HK-2 (cell line): ENCODE data around the gene RHOH.
"Not testable (repeated sequence)": the region's sequence is repeated elsewhere in the genome, so short reads cannot be mapped to it uniquely, and the experiment has no call there.

ENCODE experiments used
- DNase-seq: peaks from one replicate; pipeline ENCODE4 v3.0.0-alpha.2; 2018; ENCODE audit not compliant: unreplicated experiment

Gene RHOH, protein sequence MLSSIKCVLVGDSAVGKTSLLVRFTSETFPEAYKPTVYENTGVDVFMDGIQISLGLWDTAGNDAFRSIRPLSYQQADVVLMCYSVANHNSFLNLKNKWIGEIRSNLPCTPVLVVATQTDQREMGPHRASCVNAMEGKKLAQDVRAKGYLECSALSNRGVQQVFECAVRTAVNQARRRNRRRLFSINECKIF

DNA sequence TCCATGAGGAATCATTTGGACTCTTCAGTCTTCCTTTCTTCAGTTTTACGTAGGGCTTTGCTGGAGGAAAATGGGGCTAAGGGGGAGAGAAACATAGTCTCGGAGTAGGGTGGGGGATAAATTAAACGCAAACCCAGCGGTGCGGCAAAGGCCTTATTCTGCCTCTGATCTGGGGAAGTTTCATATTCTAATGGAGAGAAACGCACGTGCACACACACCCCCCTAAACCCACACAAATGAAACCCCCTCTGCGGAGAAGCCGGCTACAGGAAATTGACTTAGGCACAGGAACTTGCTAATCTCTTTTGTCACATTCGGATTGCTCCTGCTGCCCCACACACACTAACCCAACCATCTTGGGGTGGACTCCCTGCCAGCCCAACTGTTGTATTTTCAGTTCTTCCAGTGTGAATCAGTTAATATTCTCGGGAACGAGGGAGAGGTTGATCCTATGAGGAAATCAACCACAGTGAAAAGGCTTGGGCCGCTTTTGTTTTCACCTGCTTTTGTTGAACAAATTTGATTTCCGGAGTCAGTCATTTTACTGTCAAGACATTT is at the start of gene RHOH:
Gene RHOH, plus strand, starts transcription at position 308 of the 558 bp plus-strand sequence. CDS start 46,356 bp downstream, outside the sequence.
- no peak for DNase-seq

DNA sequence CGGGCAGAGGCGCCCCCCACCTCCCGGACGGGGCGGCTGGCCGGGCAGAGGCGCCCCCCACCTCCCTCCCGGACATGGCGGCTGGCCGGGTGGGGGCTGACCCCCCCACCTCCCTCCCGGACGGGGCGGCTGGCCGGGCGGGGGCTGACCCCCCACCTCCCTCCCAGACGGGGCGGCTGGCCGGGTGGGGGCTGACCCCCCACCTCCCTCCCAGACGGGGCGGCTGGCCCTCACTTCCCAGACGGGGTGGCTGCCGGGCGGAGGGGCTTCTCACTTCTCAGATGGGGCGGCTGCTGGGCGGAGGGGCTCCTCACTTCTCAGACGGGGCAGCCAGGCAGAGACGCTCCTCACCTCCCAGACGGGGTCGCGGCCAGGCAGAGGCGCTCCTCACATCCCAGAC is 49.3 kb upstream of the RHOH start:
- DNase-seq = not testable (repeated sequence)

DNA sequence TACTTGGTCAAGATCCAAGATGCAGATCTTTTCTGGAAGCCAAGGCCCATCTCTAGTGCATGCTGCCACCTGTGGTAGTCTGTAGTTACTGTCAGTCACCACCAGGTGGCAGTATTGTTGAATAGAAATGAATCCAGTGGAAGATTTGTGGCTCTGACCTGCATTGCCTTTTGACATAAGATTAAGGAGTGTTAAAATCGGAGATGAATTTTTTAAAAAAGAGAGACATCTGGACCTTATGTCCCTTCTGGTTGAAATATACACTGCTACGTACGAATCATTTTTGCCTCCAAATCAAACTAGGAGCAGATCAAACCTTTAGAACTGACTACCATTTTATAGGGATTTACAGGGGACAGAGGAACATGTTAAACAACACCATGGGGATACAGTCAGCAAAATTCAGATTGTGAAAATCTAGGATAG is 46.9 kb upstream of the RHOH start:
- DNase-seq = peak; percentile 56

DNA sequence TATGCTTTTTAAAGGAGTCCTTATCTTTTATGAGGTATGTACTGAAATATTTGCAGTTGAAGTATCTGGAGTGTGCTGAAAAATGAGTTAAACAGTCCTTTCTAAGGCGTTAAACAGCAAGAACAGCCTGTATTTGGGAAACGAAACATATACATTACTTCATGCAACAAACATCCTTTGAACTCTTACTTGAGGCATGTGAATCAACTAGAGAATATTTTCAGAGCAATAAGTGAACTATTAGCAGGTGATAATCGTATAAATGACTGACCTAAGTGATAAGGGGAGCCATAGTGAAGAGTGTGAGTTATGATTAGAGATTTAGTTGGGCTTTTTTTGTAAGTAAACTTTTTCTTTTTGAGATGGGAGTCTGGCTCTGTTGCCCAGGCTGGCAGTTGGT is 45.9 kb upstream of the RHOH start:
- DNase-seq = no peak

DNA sequence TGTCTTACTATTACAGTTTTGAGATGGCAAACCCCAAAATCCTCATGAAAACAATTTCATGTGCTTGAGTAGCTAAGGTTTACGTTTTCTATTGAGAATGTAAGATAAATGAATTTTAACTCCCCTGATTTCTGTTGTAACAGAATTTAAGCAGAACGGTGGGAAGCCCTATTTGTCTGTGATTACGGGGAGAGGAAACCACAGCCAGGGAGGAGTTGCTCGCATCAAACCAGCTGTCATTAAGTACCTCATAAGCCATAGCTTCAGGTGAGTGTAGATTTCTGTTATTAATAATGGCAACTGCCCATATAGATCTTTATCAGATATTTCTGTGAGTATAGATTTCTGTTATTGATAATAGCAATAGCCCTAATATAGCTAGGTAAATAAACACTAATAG is 44.2 kb upstream of the RHOH start:
- no peak for DNase-seq

DNA sequence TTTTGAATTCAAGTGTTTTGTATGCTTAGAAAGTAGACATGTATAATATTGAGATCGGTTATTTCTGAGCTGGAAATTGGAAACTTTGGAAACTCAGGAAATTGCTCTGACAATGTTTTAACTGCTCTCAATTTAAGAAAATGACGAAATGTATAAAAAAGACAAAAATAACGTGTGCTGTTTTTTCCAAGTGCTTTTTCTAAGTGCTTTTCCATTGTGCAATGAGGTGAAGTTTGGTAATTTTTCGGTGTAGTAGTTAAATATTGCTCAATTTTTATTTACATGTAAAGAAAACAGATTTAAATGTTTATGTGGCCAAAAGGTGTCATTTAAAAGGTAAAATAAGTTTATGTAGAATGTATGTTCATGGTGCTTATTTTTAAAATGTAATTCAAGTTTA is 39.4 kb upstream of the RHOH start:
- DNase-seq = no peak

DNA sequence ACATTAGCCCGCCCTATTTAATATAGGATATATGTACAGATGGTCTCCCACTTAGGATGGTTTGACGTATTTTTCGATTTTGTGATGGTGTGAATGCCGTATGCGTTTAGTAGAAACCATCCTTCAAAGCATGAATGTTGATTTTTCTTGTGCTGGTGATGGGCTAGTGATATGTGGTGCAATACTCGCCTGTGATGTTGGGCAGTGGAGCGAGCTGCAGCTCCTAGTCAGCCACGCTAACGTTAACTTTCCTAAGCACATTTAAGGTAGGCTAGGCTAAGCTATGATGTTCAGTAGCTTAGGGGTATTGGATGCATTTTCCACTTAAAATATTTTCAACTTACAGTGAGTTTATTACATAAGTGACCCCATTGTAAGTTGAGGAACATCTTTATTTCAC is 36.6 kb upstream of the RHOH start:
- no peak for DNase-seq

DNA sequence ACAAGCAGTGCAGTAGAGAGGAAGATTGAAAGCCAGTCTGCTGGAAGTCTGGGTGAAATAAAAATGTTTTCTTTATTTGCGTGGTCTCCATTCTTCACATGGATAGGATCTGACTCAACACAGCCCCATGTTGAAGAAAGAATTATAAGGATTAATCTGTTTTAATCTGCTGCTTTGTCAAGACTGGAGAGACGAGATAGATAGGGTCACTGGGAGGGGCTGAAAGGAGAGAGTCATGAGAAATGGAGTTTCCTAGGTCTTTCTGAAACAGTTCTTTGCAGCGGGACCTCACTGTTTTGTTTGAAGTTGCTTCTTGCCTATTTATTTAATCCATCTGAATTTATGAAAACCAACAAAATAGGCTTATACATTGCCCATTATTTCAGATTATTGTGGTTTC is 32.4 kb upstream of the RHOH start:
- DNase-seq = no peak

DNA sequence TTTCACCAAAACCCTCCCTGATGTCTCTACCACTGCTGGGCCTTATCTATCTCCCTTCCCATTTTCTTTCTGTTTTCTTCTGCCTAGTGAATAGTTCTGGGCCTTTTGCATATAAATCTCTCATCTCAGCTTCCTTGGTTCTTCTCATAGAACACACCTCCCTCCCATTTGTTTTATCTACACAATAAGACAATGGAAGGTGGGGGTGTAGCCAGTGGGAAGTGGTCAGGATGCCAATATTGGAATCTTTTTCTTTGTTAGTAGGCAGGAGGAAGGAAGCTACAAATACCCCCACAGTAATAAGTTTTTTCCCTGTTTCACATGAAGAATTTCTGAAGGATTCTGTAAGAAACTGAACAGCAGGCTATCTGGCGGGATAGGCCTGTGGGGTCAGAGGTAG is 30.9 kb upstream of the RHOH start:
- no peak for DNase-seq

DNA sequence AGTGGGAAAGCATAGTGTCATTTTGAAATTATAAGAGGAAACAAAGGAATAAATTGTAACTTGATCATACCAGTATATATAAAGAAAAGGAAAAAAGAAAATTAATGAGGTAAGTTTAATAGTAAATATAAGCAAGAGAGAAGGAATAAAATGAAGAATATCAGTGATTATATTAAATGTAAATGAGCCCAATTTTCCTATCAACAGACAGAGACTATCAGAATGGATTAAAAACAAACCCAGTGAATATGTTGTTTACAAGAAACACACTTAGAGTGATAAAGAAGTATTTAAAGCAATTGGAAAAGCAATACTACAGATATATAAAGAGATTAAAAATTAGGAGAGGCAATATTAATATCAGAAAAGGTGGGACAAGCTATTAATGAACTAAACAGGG is 28.8 kb upstream of the RHOH start:
- DNase-seq = no peak

DNA sequence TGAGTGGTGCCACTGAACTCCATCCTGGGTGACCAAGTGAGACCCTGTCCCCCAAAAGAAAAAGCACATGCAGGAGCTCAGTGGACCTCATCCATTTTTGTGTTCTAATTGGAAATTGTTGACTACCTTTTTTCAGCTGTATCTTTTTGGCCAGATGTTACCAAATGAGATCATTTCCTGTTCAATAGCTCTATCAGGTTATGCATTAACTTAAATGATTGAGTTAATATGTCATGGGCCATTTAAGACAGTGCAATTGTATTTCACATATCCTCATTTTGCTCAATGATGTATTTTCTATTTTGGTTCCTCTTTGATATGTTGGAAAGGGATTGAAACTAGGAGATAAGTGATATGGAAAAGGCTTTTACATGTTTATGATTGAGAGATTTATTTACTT is 26.2 kb upstream of the RHOH start:
- DNase-seq = no peak

DNA sequence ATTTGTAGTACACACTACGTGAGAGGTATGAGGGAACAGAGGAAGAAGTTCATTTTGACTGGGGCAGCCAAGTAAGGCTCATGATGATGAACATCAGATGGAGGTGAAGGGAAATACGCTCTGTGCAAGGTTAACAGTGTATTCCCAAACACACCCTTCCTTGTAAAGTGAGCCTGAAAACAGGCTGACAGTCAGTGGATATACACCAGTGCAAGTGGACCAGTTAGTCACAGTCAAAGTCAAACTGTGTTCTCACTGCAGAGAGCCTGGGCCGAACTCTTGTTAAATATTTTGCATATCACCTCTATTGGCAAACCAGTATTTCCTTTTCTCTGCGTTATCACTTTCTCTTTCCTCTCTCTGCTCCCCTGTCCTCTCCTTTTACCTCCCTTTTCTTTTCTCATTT is 23.4 kb upstream of the RHOH start:
- no peak for DNase-seq

DNA sequence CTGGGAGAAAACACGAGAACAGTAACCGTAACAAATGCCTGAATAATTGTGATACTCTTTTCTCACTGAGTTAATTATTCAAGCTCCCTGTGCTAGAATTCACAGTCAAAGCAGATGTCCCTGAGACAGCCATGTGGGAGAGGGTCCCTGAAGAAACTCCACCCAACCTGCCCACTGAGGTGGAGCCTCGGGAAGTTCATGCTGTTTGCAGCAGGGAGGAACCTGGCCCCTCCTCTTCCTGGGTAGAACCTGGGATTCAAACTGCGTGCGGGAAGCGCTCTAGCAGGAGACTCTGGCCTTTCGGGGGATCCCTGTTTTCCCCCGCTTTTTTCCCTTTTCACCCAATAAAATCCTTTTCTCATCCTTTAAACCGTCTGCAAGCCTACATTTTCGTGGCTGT is 20.2 kb upstream of the RHOH start:
- DNase-seq = no peak

DNA sequence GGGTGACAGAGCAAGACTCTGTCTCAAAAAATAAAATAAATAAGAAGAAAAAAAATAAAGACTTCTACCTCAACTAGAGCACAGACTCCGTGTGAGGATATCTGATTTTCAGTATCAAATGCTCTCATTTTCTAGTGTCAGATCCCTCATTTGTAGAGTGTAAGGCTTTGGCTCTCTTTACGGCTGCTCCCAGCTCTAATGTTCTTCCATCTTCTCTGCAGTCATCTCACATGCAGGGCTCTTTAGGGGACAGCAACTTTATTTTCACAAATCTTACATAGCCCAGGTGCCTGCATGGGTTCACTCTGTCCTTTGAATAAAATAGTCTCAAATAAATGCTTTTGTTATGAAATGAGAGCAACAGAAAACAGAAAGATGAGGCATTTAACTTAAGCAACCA is 19.2 kb upstream of the RHOH start:
- DNase-seq = no peak

DNA sequence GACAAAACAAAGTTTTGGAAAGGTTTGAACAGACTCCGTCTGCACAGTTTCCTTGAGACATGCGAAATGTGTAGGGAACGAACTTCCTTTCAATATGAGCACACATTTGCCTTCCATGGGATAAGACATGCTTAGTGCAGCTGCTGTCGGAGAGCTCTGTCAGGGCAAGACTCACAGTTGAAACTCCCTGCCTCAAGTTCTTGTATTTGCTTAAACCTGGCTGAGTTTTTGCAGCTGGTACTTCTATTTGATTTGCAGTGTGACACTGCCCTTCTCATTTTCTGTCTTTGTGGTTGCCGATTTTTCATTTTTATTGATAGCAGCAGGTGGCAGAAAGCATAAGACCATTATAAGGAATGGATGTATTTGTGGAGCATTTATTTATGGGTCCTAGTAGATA is 18.2 kb upstream of the RHOH start:
- no peak for DNase-seq

DNA sequence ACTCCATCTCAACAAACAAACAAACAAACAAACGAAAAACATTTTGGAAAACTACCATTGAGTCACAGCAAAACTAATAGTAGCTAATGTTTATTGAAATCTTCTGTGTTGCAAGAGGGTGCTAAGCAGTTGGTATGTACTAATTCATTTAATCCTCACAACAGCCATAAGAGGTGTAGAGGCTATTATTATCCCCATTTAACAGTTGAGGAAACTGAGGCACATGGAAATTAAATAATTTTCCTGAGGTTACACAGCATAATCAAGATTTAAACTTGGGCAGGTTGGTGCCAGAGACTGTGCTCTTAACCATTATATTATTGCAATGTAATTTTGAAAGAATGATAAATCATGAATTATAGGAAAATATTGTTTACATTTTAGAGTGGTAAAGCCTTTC is 17.5 kb upstream of the RHOH start:
- no peak for DNase-seq

DNA sequence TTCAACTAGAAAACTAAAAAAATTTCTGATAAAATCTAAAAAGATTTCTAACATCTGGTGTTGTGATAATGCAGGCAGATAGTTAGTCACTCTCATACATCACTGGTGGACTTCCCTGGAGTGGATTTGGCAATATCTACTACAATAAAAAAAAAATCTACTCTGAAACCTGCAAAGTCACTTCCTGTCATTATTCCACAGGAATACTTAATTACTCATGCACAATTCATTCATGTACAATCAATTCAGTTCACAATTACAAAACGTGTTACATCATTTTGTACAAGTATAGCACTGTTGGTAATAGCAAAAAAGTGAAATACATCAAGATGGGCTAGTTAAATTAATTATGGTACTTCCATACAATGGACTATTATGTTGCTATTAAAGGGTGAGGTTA is 16.5 kb upstream of the RHOH start:
- no peak for DNase-seq

DNA sequence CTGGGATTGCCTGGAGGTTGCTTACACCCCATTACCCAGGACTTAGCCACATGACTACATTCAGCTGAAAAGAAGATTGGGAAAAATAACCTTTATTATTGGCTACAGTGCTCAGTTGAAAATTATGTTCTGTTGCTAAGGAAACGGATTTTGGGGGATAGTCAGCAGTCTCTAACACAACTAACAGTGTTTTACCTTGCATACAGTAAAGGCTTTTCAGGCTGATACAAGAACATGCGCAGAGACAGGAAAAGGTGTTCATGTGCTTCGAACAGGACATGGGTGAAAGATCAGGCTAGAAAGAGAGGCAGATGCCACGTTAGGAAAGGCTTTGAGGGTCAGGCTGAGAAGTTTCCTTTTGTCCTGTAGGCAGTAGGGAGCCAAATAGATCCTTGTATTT is 14.8 kb upstream of the RHOH start:
- DNase-seq = no peak

DNA sequence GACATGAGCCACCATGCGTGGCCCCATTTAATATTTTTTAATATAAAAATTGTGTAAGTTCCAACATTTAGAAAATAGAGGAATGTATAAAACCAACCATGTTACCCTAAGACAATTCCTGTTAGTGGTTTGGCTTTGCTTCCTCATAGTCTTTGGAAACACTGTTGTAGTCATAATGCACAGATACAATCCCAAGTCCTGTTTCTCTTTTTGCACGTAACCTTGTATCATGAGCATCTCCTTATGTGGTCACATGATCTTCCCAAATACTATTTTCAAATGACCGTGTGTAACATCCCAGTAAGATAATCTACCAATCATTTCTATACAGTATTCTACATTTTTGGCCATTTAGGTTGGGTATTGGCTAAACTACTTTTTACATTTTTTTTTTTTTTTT is 13.9 kb upstream of the RHOH start:
- no peak for DNase-seq

DNA sequence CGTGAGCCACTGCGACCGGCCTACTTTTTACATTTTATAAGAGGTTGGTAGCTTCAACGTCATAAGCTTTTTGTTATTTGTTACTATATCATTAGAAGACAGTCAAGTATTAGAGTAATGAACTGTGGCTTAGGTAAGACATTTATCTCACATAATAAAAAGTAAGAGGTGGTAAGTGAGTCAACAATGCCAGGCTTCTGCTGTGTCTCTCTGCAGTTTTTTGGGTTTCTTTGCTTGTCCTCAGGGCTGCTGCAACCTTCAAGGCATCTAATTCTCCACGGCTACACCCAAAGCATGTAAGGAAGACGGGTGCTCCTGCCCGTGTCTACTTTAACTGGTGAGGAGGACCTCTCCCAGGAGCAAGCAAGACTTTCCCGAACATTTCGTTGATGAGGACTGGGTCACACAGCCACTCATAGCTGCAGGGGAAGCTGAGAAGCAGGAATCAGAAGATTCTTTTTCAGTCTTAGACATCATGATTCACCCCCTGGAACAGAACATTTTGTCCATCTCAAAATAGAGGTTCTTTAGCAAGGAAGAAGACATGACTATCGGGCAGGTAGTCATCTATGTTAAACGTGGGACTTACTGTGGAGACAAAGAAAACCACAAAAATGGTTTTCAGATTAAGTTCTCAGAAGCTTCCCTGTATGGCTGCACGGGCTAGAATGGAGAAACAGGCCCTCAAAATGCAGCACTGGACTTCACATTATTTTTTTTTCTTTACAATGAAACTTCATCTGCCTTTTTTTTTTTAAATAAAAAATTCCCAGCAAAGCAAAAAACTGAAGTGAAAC is 13.0 kb upstream of the RHOH start:
- DNase-seq = no peak

DNA sequence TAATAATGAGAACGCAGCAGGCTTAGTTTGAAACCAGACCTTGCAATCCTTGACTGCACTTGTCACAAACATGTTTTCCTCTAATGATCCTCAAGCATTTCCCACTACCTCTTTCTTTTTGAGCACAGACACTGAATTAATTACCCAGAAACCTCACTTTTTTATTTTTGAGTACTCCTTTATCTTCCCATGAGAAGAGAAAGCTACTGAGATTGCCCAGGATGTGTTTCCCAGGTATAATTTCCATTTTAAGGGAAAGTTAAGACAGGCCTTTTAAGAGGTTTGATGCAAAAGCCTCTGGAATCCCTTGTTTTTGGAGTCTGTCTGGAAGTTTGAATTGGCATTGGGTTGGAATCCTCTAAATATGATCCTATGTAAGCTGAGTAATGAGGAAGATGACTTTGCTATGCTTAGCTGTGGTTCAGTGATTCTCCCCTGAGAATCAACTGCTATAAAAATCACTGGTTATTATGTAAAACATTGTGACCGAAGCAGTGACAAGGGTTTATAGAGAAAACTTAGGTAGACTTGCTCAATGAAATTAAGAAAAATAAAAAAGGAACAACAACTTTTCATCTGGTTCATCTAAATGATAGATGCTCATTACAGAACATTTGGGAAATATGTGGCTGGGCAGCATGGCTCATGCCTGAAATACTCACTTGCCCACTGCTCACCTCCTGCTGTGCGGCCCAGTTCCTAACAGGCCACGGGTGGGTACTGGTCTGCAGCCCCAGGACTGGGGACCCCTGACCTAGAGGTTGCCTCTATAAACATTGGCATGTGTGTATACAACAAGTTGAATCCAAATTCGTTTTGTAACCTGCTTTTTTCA is 10.8 kb upstream of the RHOH start:
- no peak for DNase-seq

DNA sequence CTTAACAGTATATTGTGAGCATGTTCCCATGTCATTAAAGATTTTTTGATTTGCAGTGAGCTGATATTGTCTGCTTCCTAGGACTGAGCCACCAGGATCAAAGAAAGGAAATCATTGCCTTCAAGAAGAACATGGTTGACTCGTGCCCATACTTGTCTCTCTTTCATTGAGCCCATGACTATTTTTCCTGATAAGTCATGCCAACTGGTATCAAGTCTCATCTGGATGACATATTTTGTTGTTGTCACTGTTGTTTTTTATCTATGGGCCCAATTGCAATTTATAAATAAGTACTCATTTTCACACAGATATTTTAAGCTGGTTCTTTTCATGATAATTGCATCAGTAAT is 10.2 kb upstream of the RHOH start:
- DNase-seq = no peak
